ENCODE measurements around the gene FAM124A. TPM values are rescaled to one million over a fixed set of nuclear protein-coding genes. Genes with fewer than 3 reads are reported as not detected.

FAM124A gene
- polyA plus RNA-seq, 2 of the 4 experiments (the other 2 are of a cell fraction): 1.5 to 1.6 TPM

DNA sequence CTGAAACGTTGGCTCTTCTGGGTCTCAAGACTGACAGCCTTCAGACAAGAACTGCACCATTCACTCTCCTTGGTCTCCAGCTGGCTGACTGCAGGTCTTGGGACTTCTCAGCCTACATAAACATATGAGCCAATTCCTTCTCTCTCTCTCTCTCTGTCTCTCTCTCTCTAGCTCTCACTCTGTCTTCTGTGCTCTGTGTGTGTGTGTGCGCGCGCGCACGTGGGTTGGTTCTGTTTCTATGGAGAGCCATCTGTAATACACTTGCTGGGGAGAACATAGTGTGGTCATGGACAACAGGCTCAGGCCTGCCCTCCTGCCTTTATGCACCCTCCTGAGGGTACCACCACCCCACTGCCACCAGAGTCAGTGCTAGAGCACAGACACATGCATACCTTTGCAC is 103.6 kb downstream of the FAM124A start:
- FAIRE-seq: no peak
- TF ChIP-seq HOXB5 (CRISPR knock-in tag; IDR thresholded peaks at IDR 0.05) (no peak), HES2 (IDR thresholded peaks at IDR 0.05) (no peak), KDM5A (IDR thresholded peaks at IDR 0.05) (no peak), CHD4 (IDR thresholded peaks at IDR 0.05; ENCODE audit: borderline replicate concordance) (no peak), MAZ (IDR thresholded peaks at IDR 0.05; ENCODE audit: borderline replicate concordance, low read depth, low read length) (no peak), NR3C1 (IDR thresholded peaks at IDR 0.05) (no peak), POLR2AphosphoS2 (conservative IDR thresholded peaks at IDR 0.05; ENCODE audit: low read length) (no peak)
- TF ChIP-seq, protein P1, sequence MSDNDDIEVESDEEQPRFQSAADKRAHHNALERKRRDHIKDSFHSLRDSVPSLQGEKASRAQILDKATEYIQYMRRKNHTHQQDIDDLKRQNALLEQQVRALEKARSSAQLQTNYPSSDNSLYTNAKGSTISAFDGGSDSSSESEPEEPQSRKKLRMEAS (IDR thresholded peaks at IDR 0.05): no peak
- TF ChIP-seq, protein P2, sequence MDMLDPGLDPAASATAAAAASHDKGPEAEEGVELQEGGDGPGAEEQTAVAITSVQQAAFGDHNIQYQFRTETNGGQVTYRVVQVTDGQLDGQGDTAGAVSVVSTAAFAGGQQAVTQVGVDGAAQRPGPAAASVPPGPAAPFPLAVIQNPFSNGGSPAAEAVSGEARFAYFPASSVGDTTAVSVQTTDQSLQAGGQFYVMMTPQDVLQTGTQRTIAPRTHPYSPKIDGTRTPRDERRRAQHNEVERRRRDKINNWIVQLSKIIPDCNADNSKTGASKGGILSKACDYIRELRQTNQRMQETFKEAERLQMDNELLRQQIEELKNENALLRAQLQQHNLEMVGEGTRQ (IDR thresholded peaks at IDR 0.05): no peak
- DNase-seq (ENCODE audit: low read depth in 1 of 2, low spot score in 1 of 2): no peak
- Histone ChIP-seq H3K4me1 (no peaks in the 10 kb centered on the region), H3K4me3 (no peak overlapping the region), H3K4me2 (no peak overlapping the region), H3K9me3 (no peaks in the 10 kb centered on the region), H3K27ac (no peak overlapping the region)
- POLR2A ChIA-PET: no interaction called here
- CTCF ChIA-PET: no interaction called here
- 83% methylated on average over 6 of the region's 6 CpGs for WGBS (ENCODE audit: missing lambda C conversion rate)
- no peak for ATAC-seq

DNA sequence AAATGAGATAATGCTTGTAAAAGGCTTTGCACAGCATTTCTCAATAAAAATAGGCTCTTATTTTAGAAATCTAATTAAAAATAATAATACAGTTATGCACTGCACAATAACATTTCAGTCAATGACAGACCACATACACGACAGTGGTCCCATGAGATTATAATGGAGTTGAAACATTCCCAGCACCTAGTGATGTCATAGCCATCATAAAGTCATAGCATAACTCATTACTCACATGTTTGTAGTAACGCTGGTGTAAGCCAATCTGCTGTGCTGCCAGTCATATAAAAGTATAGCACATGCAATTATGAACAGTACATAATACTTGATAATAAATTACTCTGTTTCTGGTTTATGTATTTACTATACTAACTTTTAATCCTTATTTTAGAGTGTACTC is 104.6 kb downstream of the FAM124A start:
- ChIA-PET CTCF (no interaction called here), POLR2A (no interaction called here)
- WGBS (ENCODE audit: missing lambda C conversion rate): 64% methylated on average over 2 of the region's 2 CpGs
- Histone ChIP-seq H3K27ac (no peak overlapping the region), H3K4me2 (no peak overlapping the region), H3K9me3 (no peaks in the 10 kb centered on the region), H3K4me3 (no peak overlapping the region), H3K4me1 (no peaks in the 10 kb centered on the region)
- FAIRE-seq (no peak), ATAC-seq (no peak), DNase-seq (ENCODE audit: low read depth in 1 of 2, low spot score in 1 of 2) (no peak)
- TF ChIP-seq CBX2 (IDR thresholded peaks at IDR 0.05; ENCODE audit: borderline replicate concordance, low read depth): no peak
- no peak for TF ChIP-seq ELK1 (IDR thresholded peaks at IDR 0.05; ENCODE audit: low read depth, low read length)
- TF ChIP-seq MAFK (IDR thresholded peaks at IDR 0.05; ENCODE audit: partially characterized antibody): no peak
- no peak for TF ChIP-seq ESRRA (IDR thresholded peaks at IDR 0.05; ENCODE audit: borderline replicate concordance, low read length)
- TF ChIP-seq FOXS1 (CRISPR knock-in tag; IDR thresholded peaks at IDR 0.05): no peak
- TF ChIP-seq SMC3 (IDR thresholded peaks at IDR 0.05): no peak
- no peak for TF ChIP-seq KDM1A (IDR thresholded peaks at IDR 0.05; ENCODE audit: low read depth)
- no peak for TF ChIP-seq RNF2 (IDR thresholded peaks at IDR 0.05; ENCODE audit: borderline replicate concordance, low read depth)

DNA sequence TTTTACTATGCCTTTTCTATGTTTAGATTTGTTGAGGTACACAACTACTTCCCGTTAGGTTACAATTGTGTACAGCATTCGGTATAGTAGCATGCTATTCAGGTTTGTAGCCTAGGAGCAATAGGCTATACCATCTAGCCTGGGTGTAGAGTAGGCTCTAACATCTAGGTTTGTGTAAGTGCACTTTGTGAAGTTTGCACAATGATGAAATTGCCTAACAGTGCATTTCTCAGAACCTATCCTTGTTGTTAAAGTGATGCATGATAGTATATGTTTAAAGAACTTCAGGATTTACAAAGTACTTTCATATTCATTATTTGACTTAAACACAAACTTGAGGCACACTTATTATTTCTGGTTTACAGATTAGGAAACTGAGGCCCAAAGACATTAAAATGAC is 105.8 kb downstream of the FAM124A start:
- ATAC-seq (no peak), FAIRE-seq (no peak), DNase-seq (ENCODE audit: low read depth in 1 of 2, low spot score in 1 of 2) (no peak)
- Histone ChIP-seq H3K4me3 (no peak overlapping the region), H3K4me2 (no peak overlapping the region), H3K9me3 (no peaks in the 10 kb centered on the region), H3K27ac (no peak overlapping the region), H3K4me1 (no peaks in the 10 kb centered on the region)
- CTCF ChIA-PET: no interaction called here
- POLR2A ChIA-PET: no interaction called here
- TF ChIP-seq ZNF302 (CRISPR knock-in tag; IDR thresholded peaks at IDR 0.05): no peak
- TF ChIP-seq TFCP2L1 (CRISPR knock-in tag; IDR thresholded peaks at IDR 0.05): no peak
- no peak for TF ChIP-seq NPAS2 (CRISPR knock-in tag; IDR thresholded peaks at IDR 0.05; ENCODE audit: borderline replicate concordance)
- TF ChIP-seq CHD2 (IDR thresholded peaks at IDR 0.05; ENCODE audit: low read length, partially characterized antibody): no peak
- TF ChIP-seq FOSL2 (IDR thresholded peaks at IDR 0.05): no peak
- TF ChIP-seq FOSL2 (CRISPR knock-in tag; IDR thresholded peaks at IDR 0.05): no peak
- no peak for TF ChIP-seq HEYL (CRISPR knock-in tag; IDR thresholded peaks at IDR 0.05)
- TF ChIP-seq HOXA7 (CRISPR knock-in tag; IDR thresholded peaks at IDR 0.05): no peak
- TF ChIP-seq ZFP36 (IDR thresholded peaks at IDR 0.05; ENCODE audit: borderline replicate concordance, partially characterized antibody): no peak
- no peak for TF ChIP-seq JUN (IDR thresholded peaks at IDR 0.05)
- no peak for TF ChIP-seq POLR2A (IDR thresholded peaks at IDR 0.05; ENCODE audit: low read length)
- no peak for TF ChIP-seq FOSB (CRISPR knock-in tag; IDR thresholded peaks at IDR 0.05)
- TF ChIP-seq RAD21 (conservative IDR thresholded peaks at IDR 0.05 in 1 of 2, IDR thresholded peaks at IDR 0.05 in 1 of 2): no peak
- no peak for TF ChIP-seq SMC3 (IDR thresholded peaks at IDR 0.05)
- WGBS (ENCODE audit: missing lambda C conversion rate): 73% methylated on average over 2 of the region's 2 CpGs
